ENCODE measurements around the gene TRIM58. TPM values are rescaled to one million over a fixed set of nuclear protein-coding genes. Genes with fewer than 3 reads are reported as not detected.

Gene TRIM58
- total RNA-seq, 2 donors from 2014 or later: 1.7 to 1.8 TPM

DNA sequence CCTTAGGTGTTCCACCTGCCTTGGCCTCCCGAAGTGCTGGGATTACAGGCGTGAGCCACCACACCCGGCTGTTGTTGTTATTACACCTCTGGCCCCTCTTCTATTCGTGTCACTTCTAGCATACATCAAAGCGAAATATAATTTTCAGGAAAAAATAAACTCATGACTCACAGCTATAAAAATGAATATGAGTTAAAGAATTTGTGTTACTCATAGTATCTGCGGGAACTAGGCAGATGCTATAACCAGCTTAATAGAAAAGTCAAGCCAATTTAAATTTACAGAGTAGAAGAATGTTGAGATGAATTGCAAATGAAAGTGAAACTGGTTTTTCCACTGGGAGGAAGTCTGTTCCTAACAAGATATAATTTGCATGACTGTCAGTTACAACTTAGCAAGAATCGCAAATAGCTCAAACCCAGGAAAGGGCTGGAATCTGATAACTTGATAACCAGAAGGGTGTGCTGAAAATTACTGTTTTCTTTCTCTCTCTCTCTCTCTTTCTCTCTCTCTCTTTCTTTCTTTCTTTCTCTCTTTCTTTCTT is 49.6 kb downstream of the TRIM58 start:
- Mint-ChIP-seq H3K4me1 (no peaks in the 10 kb centered on the region), H3K27me3 (ENCODE audit: insufficient read depth) (no peaks in the 10 kb centered on the region), H3K9me3 (peaks cover 81% of the 10 kb centered on the region), H3K36me3 (ENCODE audit: low read depth) (peaks cover 5% of the 10 kb centered on the region), H3K4me3 (no peak overlapping the region), H3K27ac (no peak overlapping the region)
- no peaks in the 10 kb centered on the region for H3K4me1 ChIP-seq (ENCODE audit: control insufficient read depth, insufficient read depth, low read length)
- no peaks in the 10 kb centered on the region for H3K36me3 ChIP-seq (ENCODE audit: control insufficient read depth, insufficient read depth, low read length)
- no peak overlapping the region for H3K4me3 ChIP-seq (ENCODE audit: low read length)
- DNase-seq: no peak
- no peaks in the 10 kb centered on the region for H3K27me3 ChIP-seq (ENCODE audit: control insufficient read depth, insufficient read depth, low read length, poor library complexity, severe bottlenecking)
- peaks cover 59% of the 10 kb centered on the region for H3K9me3 ChIP-seq (ENCODE audit: control insufficient read depth, low read length)
- H3K9ac ChIP-seq (ENCODE audit: extremely low read depth, low read length, poor library complexity, severe bottlenecking): no peak overlapping the region
- TF ChIP-seq, protein P1, sequence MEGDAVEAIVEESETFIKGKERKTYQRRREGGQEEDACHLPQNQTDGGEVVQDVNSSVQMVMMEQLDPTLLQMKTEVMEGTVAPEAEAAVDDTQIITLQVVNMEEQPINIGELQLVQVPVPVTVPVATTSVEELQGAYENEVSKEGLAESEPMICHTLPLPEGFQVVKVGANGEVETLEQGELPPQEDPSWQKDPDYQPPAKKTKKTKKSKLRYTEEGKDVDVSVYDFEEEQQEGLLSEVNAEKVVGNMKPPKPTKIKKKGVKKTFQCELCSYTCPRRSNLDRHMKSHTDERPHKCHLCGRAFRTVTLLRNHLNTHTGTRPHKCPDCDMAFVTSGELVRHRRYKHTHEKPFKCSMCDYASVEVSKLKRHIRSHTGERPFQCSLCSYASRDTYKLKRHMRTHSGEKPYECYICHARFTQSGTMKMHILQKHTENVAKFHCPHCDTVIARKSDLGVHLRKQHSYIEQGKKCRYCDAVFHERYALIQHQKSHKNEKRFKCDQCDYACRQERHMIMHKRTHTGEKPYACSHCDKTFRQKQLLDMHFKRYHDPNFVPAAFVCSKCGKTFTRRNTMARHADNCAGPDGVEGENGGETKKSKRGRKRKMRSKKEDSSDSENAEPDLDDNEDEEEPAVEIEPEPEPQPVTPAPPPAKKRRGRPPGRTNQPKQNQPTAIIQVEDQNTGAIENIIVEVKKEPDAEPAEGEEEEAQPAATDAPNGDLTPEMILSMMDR (conservative IDR thresholded peaks at IDR 0.05): no peak
- 64 to 88% methylated on average over 2 to 7 of the region's 7 CpGs for WGBS, 2 experiments (ENCODE audit: insufficient coverage in 1 of 2, insufficient read length in 1 of 2)
- no peak overlapping the region for H3K27ac ChIP-seq (ENCODE audit: low read depth, low read length)

DNA sequence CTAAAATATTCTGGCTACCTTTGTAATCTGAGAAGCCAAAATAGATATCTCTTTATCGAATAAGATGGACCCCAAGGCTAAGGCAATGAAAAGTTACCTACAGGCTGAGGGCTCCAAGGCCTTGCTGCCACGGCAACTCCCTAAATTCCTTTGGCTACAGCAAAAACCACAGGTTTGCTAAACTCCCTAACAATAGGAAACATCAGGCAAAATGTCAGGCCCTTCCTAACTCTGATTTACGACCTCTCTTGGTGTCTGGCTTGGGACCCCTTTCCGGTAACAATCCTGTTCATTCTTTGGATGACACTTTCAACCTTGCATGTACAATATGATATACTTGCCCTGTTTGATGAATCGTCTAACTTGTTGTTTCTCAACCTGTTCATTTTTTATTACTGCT is 51.8 kb downstream of the TRIM58 start:
- H3K27me3 ChIP-seq (ENCODE audit: control insufficient read depth, insufficient read depth, low read length, poor library complexity, severe bottlenecking): no peaks in the 10 kb centered on the region
- no peak for DNase-seq
- H3K27ac ChIP-seq (ENCODE audit: low read depth, low read length): no peak overlapping the region
- 78 to 81% methylated on average over 2 to 5 of the region's 5 CpGs for WGBS, 2 experiments (ENCODE audit: insufficient coverage in 1 of 2, insufficient read length in 1 of 2)
- no peak overlapping the region for H3K27ac Mint-ChIP-seq
- no peaks in the 10 kb centered on the region for H3K4me1 Mint-ChIP-seq
- TF ChIP-seq, protein P1 (conservative IDR thresholded peaks at IDR 0.05): no peak
- no peak overlapping the region for H3K9ac ChIP-seq (ENCODE audit: extremely low read depth, low read length, poor library complexity, severe bottlenecking)
- H3K9me3 ChIP-seq (ENCODE audit: control insufficient read depth, low read length): peaks cover 68% of the 10 kb centered on the region
- H3K27me3 Mint-ChIP-seq (ENCODE audit: insufficient read depth): no peaks in the 10 kb centered on the region
- no peak overlapping the region for H3K4me3 ChIP-seq (ENCODE audit: low read length)
- H3K4me1 ChIP-seq (ENCODE audit: control insufficient read depth, insufficient read depth, low read length): no peaks in the 10 kb centered on the region
- peaks cover 5% of the 10 kb centered on the region for H3K36me3 Mint-ChIP-seq (ENCODE audit: low read depth)
- peaks cover 81% of the 10 kb centered on the region for H3K9me3 Mint-ChIP-seq
- no peaks in the 10 kb centered on the region for H3K36me3 ChIP-seq (ENCODE audit: control insufficient read depth, insufficient read depth, low read length)
- no peak overlapping the region for H3K4me3 Mint-ChIP-seq

DNA sequence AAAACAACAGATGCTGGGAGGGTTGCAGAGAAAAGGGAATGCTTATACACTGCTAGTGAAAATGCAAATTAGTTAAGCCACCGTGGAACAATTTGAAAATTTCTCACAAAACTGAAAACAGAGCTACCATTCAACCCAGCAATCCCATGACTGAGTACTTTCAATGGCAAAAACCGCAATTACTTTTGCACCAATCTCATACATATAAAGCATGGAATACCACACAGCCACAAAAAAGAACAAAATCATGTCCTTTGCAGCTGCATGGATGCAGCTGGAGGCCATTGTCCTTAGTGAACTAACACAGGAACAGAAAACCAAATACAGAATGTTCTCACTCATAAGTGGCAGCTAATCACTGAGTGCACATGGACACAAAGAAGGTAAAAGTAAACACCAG is 56.8 kb downstream of the TRIM58 start:
- no peak for DNase-seq
- Histone ChIP-seq H3K9me3 (ENCODE audit: control insufficient read depth, low read length) (peaks cover 85% of the 10 kb centered on the region), H3K27me3 (ENCODE audit: control insufficient read depth, insufficient read depth, low read length, poor library complexity, severe bottlenecking) (no peaks in the 10 kb centered on the region), H3K4me3 (ENCODE audit: low read length) (no peak overlapping the region), H3K9ac (ENCODE audit: extremely low read depth, low read length, poor library complexity, severe bottlenecking) (no peak overlapping the region), H3K36me3 (ENCODE audit: control insufficient read depth, insufficient read depth, low read length) (no peaks in the 10 kb centered on the region), H3K4me1 (ENCODE audit: control insufficient read depth, insufficient read depth, low read length) (no peaks in the 10 kb centered on the region), H3K27ac (ENCODE audit: low read depth, low read length) (no peak overlapping the region)
- Mint-ChIP-seq H3K27me3 (ENCODE audit: insufficient read depth) (no peaks in the 10 kb centered on the region), H3K27ac (no peak overlapping the region), H3K4me1 (no peaks in the 10 kb centered on the region), H3K9me3 (peaks cover 56% of the 10 kb centered on the region), H3K36me3 (ENCODE audit: low read depth) (no peaks in the 10 kb centered on the region), H3K4me3 (no peak overlapping the region)
- WGBS, 2 experiments (ENCODE audit: insufficient coverage in 1 of 2, insufficient read length in 1 of 2): 43 to 49% methylated on average over 1 to 2 of the region's 2 CpGs
- TF ChIP-seq, protein P1 (conservative IDR thresholded peaks at IDR 0.05): no peak
